Upper lobe of left lung (tissue), 4 donors: Measurements from ENCODE around the gene RNF8.

Source experiments
- EP300 ChIP-seq, 4 donors: sonication (generic); formaldehyde crosslinking; IDR thresholded peaks; one replicate each; pipeline ENCODE4 v1.5.1; 2017; ENCODE audit warnings: antibody characterized with exemption in 4 of 4, control low read depth in 2 of 4
- POLR2A ChIP-seq, 4 donors: fragments of 450-650 bp; IDR thresholded peaks; one replicate each; pipeline ENCODE4 v1.5.1; 2016 to 2017; ENCODE audit warnings: antibody characterized with exemption in 4 of 4, mild to moderate bottlenecking in 2 of 4
- POLR2AphosphoS5 ChIP-seq, 2 donors: sonication (generic); formaldehyde crosslinking; IDR thresholded peaks; one replicate each; pipeline ENCODE4 v1.5.1; 2017; ENCODE audit warnings: antibody characterized with exemption in 2 of 2
- TF ChIP-seq, protein P1 (sequence below), 6 experiments: fragments of 450-650 bp in 4 of 6; fragments of 200-600 bp in 2 of 6; sonication (generic) in 2 of 6; IDR thresholded peaks; one replicate each; pipeline ENCODE4 v1.5.1; 2016 to 2019; ENCODE audit warnings: antibody characterized with exemption in 6 of 6

DNA sequence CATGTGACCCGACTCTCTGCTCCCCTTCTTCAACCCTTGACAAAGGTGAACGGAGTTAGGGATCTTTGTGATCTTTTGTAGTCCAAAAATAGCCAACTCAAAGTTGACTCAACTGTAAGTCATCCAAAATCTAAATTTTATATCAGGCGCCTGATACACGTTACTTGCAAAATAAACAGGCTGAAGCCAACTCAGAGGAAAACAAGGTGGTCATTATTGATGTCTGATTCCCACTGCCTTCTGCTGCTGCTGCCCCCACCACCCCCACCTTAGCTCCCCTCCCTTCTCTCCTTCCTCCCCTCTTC is 13.2 kb upstream of the RNF8 start:
- TF ChIP-seq POLR2A (IDR thresholded peaks at IDR 0.05): no peak
- TF ChIP-seq, protein P1, sequence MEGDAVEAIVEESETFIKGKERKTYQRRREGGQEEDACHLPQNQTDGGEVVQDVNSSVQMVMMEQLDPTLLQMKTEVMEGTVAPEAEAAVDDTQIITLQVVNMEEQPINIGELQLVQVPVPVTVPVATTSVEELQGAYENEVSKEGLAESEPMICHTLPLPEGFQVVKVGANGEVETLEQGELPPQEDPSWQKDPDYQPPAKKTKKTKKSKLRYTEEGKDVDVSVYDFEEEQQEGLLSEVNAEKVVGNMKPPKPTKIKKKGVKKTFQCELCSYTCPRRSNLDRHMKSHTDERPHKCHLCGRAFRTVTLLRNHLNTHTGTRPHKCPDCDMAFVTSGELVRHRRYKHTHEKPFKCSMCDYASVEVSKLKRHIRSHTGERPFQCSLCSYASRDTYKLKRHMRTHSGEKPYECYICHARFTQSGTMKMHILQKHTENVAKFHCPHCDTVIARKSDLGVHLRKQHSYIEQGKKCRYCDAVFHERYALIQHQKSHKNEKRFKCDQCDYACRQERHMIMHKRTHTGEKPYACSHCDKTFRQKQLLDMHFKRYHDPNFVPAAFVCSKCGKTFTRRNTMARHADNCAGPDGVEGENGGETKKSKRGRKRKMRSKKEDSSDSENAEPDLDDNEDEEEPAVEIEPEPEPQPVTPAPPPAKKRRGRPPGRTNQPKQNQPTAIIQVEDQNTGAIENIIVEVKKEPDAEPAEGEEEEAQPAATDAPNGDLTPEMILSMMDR (IDR thresholded peaks at IDR 0.05): no peak
- no peak for TF ChIP-seq POLR2AphosphoS5 (IDR thresholded peaks at IDR 0.05)
- TF ChIP-seq EP300 (IDR thresholded peaks at IDR 0.05): no peak
